GM12878 (cell line): Measurements from ENCODE around the gene LCN1. TPM values are rescaled to one million over a fixed set of nuclear protein-coding genes. Genes with fewer than 3 reads are reported as not detected.

Experiments
- ATAC-seq: fragments of 200-7000 bp; cut with Tn5 transposase; 3 replicates; pipeline ENCODE4 v1.9.1; 2020; ENCODE audit warnings: mild to moderate bottlenecking, moderate library complexity
- BruUV-seq: library from RNA; stranded (reverse); fragments of 400-500 nt; replicated peaks from 2 replicates; lab custom pipeline; 2021; lab: Mats Ljungman, UMichigan
- CTCF ChIA-PET: fragments of 300-600 bp; sonication (Branson Sonifier 250); formaldehyde crosslinking; extraction: SDS; loops from one replicate; lab custom pipeline; 2021; ENCODE audit warnings: inconsistent platforms; lab: Yijun Ruan, JAX
- POLR2A ChIA-PET: fragments of 350-600 bp; formaldehyde crosslinking; extraction: SDS; loops from one replicate; lab custom pipeline; 2021; ENCODE audit warnings: inconsistent platforms; lab: Charles Lee
- RAD21 ChIA-PET: fragments of 300-600 bp; sonication (Branson Sonifier 250); formaldehyde crosslinking; loops from one replicate; lab custom pipeline; 2023; ENCODE audit warnings: antibody characterized with exemption; ENCODE audit not compliant: unreplicated experiment; lab: Charles Lee
- SMC1A ChIA-PET: fragments of 300-600 bp; sonication (Branson Sonifier 250); formaldehyde crosslinking; loops from one replicate; lab custom pipeline; 2023; ENCODE audit not compliant: unreplicated experiment, uncharacterized antibody; lab: Charles Lee
- DNase-seq: peaks from one replicate; pipeline ENCODE4 v3.0.0-alpha.2; 2011; ENCODE audit warnings: low read depth, low spot score
- FAIRE-seq: peaks from 3 replicates; lab custom pipeline; 2011; peaks lifted over from hg19 to GRCh38; lab: Jason Lieb, UNC
- H2AFZ ChIP-seq: 2 replicates; pipeline ENCODE4 v1.6.0; 2011; ENCODE audit warnings: low read depth, low read length, control low read depth; ENCODE audit not compliant: control insufficient read depth
- H3K27ac ChIP-seq: 2 replicates; pipeline ENCODE4 v1.5.1; 2011; ENCODE audit warnings: control low read depth; ENCODE audit not compliant: control insufficient read depth, insufficient read depth
- H3K27me3 ChIP-seq, 2 experiments: replicated peaks in 1 of 2; 2 replicates each; pipeline versions ENCODE4 v1.6.0 to v1.6.1; 2011; ENCODE audit warnings: low read length in 1 of 2; ENCODE audit not compliant: control insufficient read depth in 2 of 2, insufficient read depth in 2 of 2
- H3K36me3 ChIP-seq, 2 experiments: 2 replicates each; pipeline ENCODE4 v1.5.1; 2011; ENCODE audit warnings: low read length in 1 of 2; ENCODE audit not compliant: control insufficient read depth in 2 of 2, insufficient read depth in 2 of 2
- H3K4me1 ChIP-seq: 2 replicates; pipeline ENCODE4 v1.6.1; 2011; ENCODE audit warnings: mild to moderate bottlenecking, low read length, moderate library complexity, mixed read lengths; ENCODE audit not compliant: control insufficient read depth, insufficient read depth
- H3K4me2 ChIP-seq: 2 replicates; pipeline ENCODE4 v1.6.0; 2011; ENCODE audit warnings: control low read depth; ENCODE audit not compliant: control insufficient read depth, insufficient read depth
- H3K4me3 ChIP-seq: fragments of 200-600 bp; sonication (generic); 2 replicates; pipeline ENCODE4 v1.5.1; 2016
- H3K79me2 ChIP-seq: 2 replicates; pipeline ENCODE4 v1.6.0; 2011; ENCODE audit warnings: low read length; ENCODE audit not compliant: control insufficient read depth, insufficient read depth
- H3K9ac ChIP-seq: 2 replicates; pipeline ENCODE4 v1.8.0; 2011; ENCODE audit warnings: low read length, control low read depth, mixed read lengths; ENCODE audit not compliant: control insufficient read depth, insufficient read depth
- H3K9me3 ChIP-seq: replicated peaks from 3 replicates; pipeline ENCODE4 v1.5.1; 2011; ENCODE audit warnings: mild to moderate bottlenecking, low read length; ENCODE audit not compliant: control insufficient read depth, insufficient read depth
- H4K20me1 ChIP-seq: 2 replicates; pipeline ENCODE4 v1.6.0; 2011; ENCODE audit not compliant: control insufficient read depth, insufficient read depth
- GATAD2B ChIP-seq: fragments of 450-650 bp; conservative IDR thresholded peaks from 2 replicates; pipeline ENCODE4 v1.6.1; 2017; ENCODE audit warnings: low read depth, mild to moderate bottlenecking, moderate library complexity
- MEF2B ChIP-seq: fragments of 450-650 bp; IDR thresholded peaks from 2 replicates; pipeline ENCODE4 v1.6.1; 2018; ENCODE audit warnings: mild to moderate bottlenecking, moderate library complexity; ENCODE audit not compliant: partially characterized antibody, poor library complexity, severe bottlenecking
- MXI1 ChIP-seq: fragments of 150-350 bp; IDR thresholded peaks from 2 replicates; pipeline ENCODE4 v1.6.1; 2011; ENCODE audit warnings: low read depth, mild to moderate bottlenecking, inconsistent platforms, low read length, improper control_type of control experiment
- NR2F1 ChIP-seq: fragments of 450-650 bp; conservative IDR thresholded peaks from 2 replicates; pipeline ENCODE4 v1.6.1; 2017; ENCODE audit warnings: mild to moderate bottlenecking
- SMC3 ChIP-seq: IDR thresholded peaks from 2 replicates; pipeline ENCODE4 v1.6.1; 2011; ENCODE audit warnings: low read length, improper control_type of control experiment, borderline replicate concordance
- SUPT20H ChIP-seq: IDR thresholded peaks from 2 replicates; pipeline ENCODE4 v1.6.1; 2011; ENCODE audit warnings: low read depth, mild to moderate bottlenecking, low read length, moderate library complexity, borderline replicate concordance; ENCODE audit not compliant: control insufficient read depth
- TARDBP ChIP-seq: IDR thresholded peaks from 2 replicates; pipeline ENCODE4 v1.6.1; 2016; ENCODE audit warnings: borderline replicate concordance
- TCF12 ChIP-seq: IDR thresholded peaks from 2 replicates; pipeline ENCODE4 v1.6.1; 2011; ENCODE audit warnings: low read depth, mild to moderate bottlenecking, low read length
- ZBTB33 ChIP-seq: fragments of 450-650 bp; IDR thresholded peaks from 2 replicates; pipeline ENCODE4 v1.6.1; 2017; ENCODE audit warnings: mild to moderate bottlenecking
- ZBTB40 ChIP-seq: fragments of 450-650 bp; IDR thresholded peaks from 2 replicates; pipeline ENCODE4 v1.6.1; 2016; ENCODE audit warnings: mild to moderate bottlenecking, moderate library complexity, borderline replicate concordance
- ZNF207 ChIP-seq: fragments of 450-650 bp; IDR thresholded peaks from 2 replicates; pipeline ENCODE4 v1.6.1; 2014; ENCODE audit warnings: antibody characterized with exemption, mild to moderate bottlenecking, borderline replicate concordance
- ZNF687 ChIP-seq: fragments of 450-650 bp; IDR thresholded peaks from 2 replicates; pipeline ENCODE4 v1.6.1; 2017; ENCODE audit warnings: mild to moderate bottlenecking, moderate library complexity
- WGBS: methylation state at CpG from one replicate; pipeline ENCODE4 v1.1.6; 2016; ENCODE audit warnings: low lambda C conversion rate; ENCODE audit not compliant: insufficient replicate concordance, insufficient coverage; ENCODE audit errors: missing lambda C conversion rate; 5-methylcytosine and 5-hydroxymethylcytosine counted together
- in situ Hi-C: fragments of 300-500 bp; cut with MboI; formaldehyde crosslinking; loops from 9 replicates; pipeline ENCODE4 v1.14.3; 2018; ENCODE audit warnings: mixed read lengths
- intact Hi-C: fragments of 100-400 bp; cut with micrococcal nuclease; formaldehyde crosslinking; loops from one replicate; pipeline ENCODE4 v1.14.2; 2022; ENCODE audit not compliant: unreplicated experiment
- polyA plus RNA-seq, 11 experiments: library from polyadenylated mRNA; depleted of rRNA in 4 of 11; unstranded in 6 of 11; stranded (reverse) in 5 of 11; fragments of >200 nt; fragmentation: Nextera tagmentation in 4 of 11; fragmentation: Illumina TruSeq in 1 of 11; extraction: Ambion mirVana in 4 of 11; extraction: Trizol in 1 of 11; gene quantifications; 1 replicate in 1 of 11; 2 replicates in 10 of 11; pipeline versions ENCODE4 v1.2.1 to v1.2.3, GENCODE V29; 2011 to 2016; ENCODE audit warnings: inconsistent platforms in 2 of 11, missing spikeins in 2 of 11, low read depth in 1 of 11
- total RNA-seq, 4 experiments: library from RNA; depleted of rRNA in 3 of 4; stranded (reverse); fragments of >200 nt in 3 of 4; fragmentation: Illumina TruSeq in 1 of 4; extraction: Trizol in 1 of 4; gene quantifications; 2 replicates each; pipeline versions ENCODE4 v1.2.1 to v1.2.3, GENCODE V29; 2013 to 2021

LCN1 gene
- total and polyA plus RNA-seq, 10 of the 15 experiments (the other 5 are each of a cell fraction or from before 2014, with no cell fraction given): not detected

GRCh38 chr9:135480071-135480939, 40.9 kb upstream of the LCN1 start:
- no TSS peak for BruUV-seq
- Histone ChIP-seq H3K4me2 (peak overlapping the region; percentile 82), H3K4me1 (no peaks in the 10 kb centered on the region), H3K27ac (no peak overlapping the region), H3K79me2 (no peaks in the 10 kb centered on the region), H3K27me3 (peaks cover 0 to 8% of the 10 kb centered on the region in 2 experiments; a peak in 1 of 4 replicates), H4K20me1 (no peaks in the 10 kb centered on the region), H3K4me3 (peak overlapping the region; percentile 63), H2AFZ (peak overlapping the region; percentile 63), H3K9me3 (no peaks in the 10 kb centered on the region), H3K36me3 (no peaks in the 10 kb centered on the region; a peak in 1 of 4 replicates), H3K9ac (no peak overlapping the region)
- no peak for FAIRE-seq
- DNase-seq: no peak
- CTCF ChIA-PET: interaction anchor here (1.2 kb wide), 1 partner anchor 24 kb away, joined by 3 read pairs; no protein-coding TSS in a partner anchor
- intact Hi-C loops: no loop called here
- RAD21 ChIA-PET: no interaction called here
- peak; percentile 78 for ATAC-seq
- POLR2A ChIA-PET: no interaction called here
- SMC1A ChIA-PET: no interaction called here
- in situ Hi-C loops: no loop called here
- WGBS: 1% methylated on average over 47 of the region's 76 CpGs
- no peak for TF ChIP-seq ZNF207
- peak; percentile 59; the same call in 1 of the 2 replicates for TF ChIP-seq GATAD2B
- peak; percentile 29 for TF ChIP-seq MEF2B
- TF ChIP-seq NR2F1: peak; percentile 29; the same call in 1 of the 2 replicates
- TF ChIP-seq ZBTB40: no peak
- no peak for TF ChIP-seq MXI1
- TF ChIP-seq ZNF687: 0 out of 2 replicates have a peak, but pooled peaks have one; percentile 29
- TF ChIP-seq ZBTB33: no peak
- TF ChIP-seq TCF12: no peak
- TF ChIP-seq TARDBP: no peak
- no peak for TF ChIP-seq SMC3
- no peak for TF ChIP-seq SUPT20H
